Tibial nerve (tissue), 3 donors: ENCODE measurements around the gene AIFM1.

Experiments
- CTCF ChIP-seq, 5 experiments: fragments of 200-600 bp in 3 of 5; fragments of 450-650 bp in 2 of 5; sonication (generic) in 3 of 5; IDR thresholded peaks; one replicate each; pipeline ENCODE4 v1.5.1; 2016 to 2019; ENCODE audit warnings: antibody characterized with exemption in 5 of 5, mild to moderate bottlenecking in 3 of 5, moderate library complexity in 2 of 5
- POLR2A ChIP-seq, 2 donors: fragments of 450-650 bp; IDR thresholded peaks; one replicate each; pipeline ENCODE4 v1.6.1; 2017; ENCODE audit warnings: antibody characterized with exemption in 2 of 2, mild to moderate bottlenecking in 2 of 2, moderate library complexity in 2 of 2

- TF ChIP-seq CTCF (IDR thresholded peaks at IDR 0.05), result no peak
- TF ChIP-seq POLR2A (IDR thresholded peaks at IDR 0.05), result no peak
Observed at GRCh38 chrX:130091980-130092522, 73.6 kb downstream of the AIFM1 start.
